ENCODE measurements around the gene DSC2. TPM values are rescaled to one million over a fixed set of nuclear protein-coding genes. Genes with fewer than 3 reads are reported as not detected.
"Not testable (repeated sequence)": the region's sequence is repeated elsewhere in the genome, so short reads cannot be mapped to it uniquely, and the experiment has no call there.

The DSC2 gene
- 5.9 TPM for total RNA-seq

- no peak for DNase-seq
These were observed at the start of gene DSC2 for GRCh38 chr18:31102025-31102684. DSC2 (minus strand) TSS chr18:31102421; CDS start chr18:31101971, 450 bp downstream.

GRCh38 chr18:31149351-31149750 lies 47.1 kb upstream of the DSC2 start:
- no peak for DNase-seq

- no peak for DNase-seq
These were observed 46.4 kb upstream of the DSC2 start for GRCh38 chr18:31148600-31148999.

- DNase-seq = no peak
These were observed 44.6 kb upstream of the DSC2 start for GRCh38 chr18:31146809-31147208.

GRCh38 chr18:31143025-31143424 lies 40.8 kb upstream of the DSC2 start:
- DNase-seq = no peak

- DNase-seq = no peak
These were observed 36.5 kb upstream of the DSC2 start for GRCh38 chr18:31138709-31139108.

- DNase-seq = no peak
These were observed 32.8 kb upstream of the DSC2 start for GRCh38 chr18:31134988-31135529.

- no peak for DNase-seq
These were observed 27.3 kb upstream of the DSC2 start for GRCh38 chr18:31129398-31130115.

- DNase-seq = no peak
These were observed 23.7 kb upstream of the DSC2 start for GRCh38 chr18:31125878-31126277.

GRCh38 chr18:31123125-31123524 lies 20.9 kb upstream of the DSC2 start:
- not testable (repeated sequence) for DNase-seq

GRCh38 chr18:31120594-31120993 lies 18.4 kb upstream of the DSC2 start:
- no peak for DNase-seq

GRCh38 chr18:31116853-31117595 lies 14.8 kb upstream of the DSC2 start:
- DNase-seq = no peak

- DNase-seq = no peak
These were observed 10.6 kb upstream of the DSC2 start for GRCh38 chr18:31112804-31113203.

GRCh38 chr18:31105733-31106132 lies 3.5 kb upstream of the DSC2 start:
- no peak for DNase-seq

- no peak for DNase-seq
These were observed 2.2 kb upstream of the DSC2 start for GRCh38 chr18:31104444-31104843.

GRCh38 chr18:31103423-31103822 lies 1.2 kb upstream of the DSC2 start:
- DNase-seq = no peak

GRCh38 chr18:31102941-31103340 lies 720 bp upstream of the DSC2 start:
- no peak for DNase-seq

- DNase-seq = peak; percentile 31
These were observed 817 bp downstream of the DSC2 start for GRCh38 chr18:31101183-31102024.

- no peak for DNase-seq
These were observed 1.6 kb downstream of the DSC2 start for GRCh38 chr18:31100436-31101182.

GRCh38 chr18:31099450-31100230 lies 2.6 kb downstream of the DSC2 start:
- no peak for DNase-seq

GRCh38 chr18:31098878-31099277 lies 3.3 kb downstream of the DSC2 start:
- no peak for DNase-seq
